BJ (cell line): ENCODE results near the gene WDR38. TPM values are rescaled to one million over a fixed set of nuclear protein-coding genes. Genes with fewer than 3 reads are reported as not detected.

Experiments used
- CTCF ChIA-PET: fragments of 350-600 bp; formaldehyde crosslinking; extraction: SDS; loops from one replicate; lab custom pipeline; 2021; ENCODE audit warnings: antibody characterized with exemption, inconsistent platforms; lab: Yijun Ruan, JAX
- POLR2A ChIA-PET: fragments of 300-600 bp; sonication (Branson Sonifier 250); formaldehyde crosslinking; extraction: SDS; loops from one replicate; lab custom pipeline; 2021; ENCODE audit warnings: antibody characterized with exemption; lab: Charles Lee
- DNase-seq: peaks from one replicate; pipeline ENCODE4 v3.0.0-alpha.2; 2011; ENCODE audit warnings: low read depth
- H3K27me3 ChIP-seq: 2 replicates; pipeline ENCODE4 v1.6.0; 2011; ENCODE audit warnings: low read length; ENCODE audit not compliant: control insufficient read depth, insufficient read depth
- H3K36me3 ChIP-seq: 2 replicates; pipeline ENCODE4 v1.5.1; 2011; ENCODE audit warnings: low read length; ENCODE audit not compliant: control insufficient read depth, insufficient read depth
- H3K4me3 ChIP-seq: 2 replicates; pipeline ENCODE4 v1.5.1; 2011; ENCODE audit warnings: low read depth, mild to moderate bottlenecking, control low read depth, low read length
- polyA plus RNA-seq: library from polyadenylated mRNA; depleted of rRNA; stranded (reverse); fragments of >200 nt; gene quantifications from 2 replicates; pipeline ENCODE4 v1.2.3, GENCODE V29; 2011
- TF ChIP-seq, protein P1 (sequence below): IDR thresholded peaks from 2 replicates; pipeline ENCODE4 v1.5.1; 2011; ENCODE audit warnings: low read depth, mild to moderate bottlenecking, control low read depth, inconsistent platforms, low read length, moderate library complexity; ENCODE audit not compliant: insufficient read depth

Gene WDR38
- polyA plus RNA-seq, 1 experiment = not detected

DNA sequence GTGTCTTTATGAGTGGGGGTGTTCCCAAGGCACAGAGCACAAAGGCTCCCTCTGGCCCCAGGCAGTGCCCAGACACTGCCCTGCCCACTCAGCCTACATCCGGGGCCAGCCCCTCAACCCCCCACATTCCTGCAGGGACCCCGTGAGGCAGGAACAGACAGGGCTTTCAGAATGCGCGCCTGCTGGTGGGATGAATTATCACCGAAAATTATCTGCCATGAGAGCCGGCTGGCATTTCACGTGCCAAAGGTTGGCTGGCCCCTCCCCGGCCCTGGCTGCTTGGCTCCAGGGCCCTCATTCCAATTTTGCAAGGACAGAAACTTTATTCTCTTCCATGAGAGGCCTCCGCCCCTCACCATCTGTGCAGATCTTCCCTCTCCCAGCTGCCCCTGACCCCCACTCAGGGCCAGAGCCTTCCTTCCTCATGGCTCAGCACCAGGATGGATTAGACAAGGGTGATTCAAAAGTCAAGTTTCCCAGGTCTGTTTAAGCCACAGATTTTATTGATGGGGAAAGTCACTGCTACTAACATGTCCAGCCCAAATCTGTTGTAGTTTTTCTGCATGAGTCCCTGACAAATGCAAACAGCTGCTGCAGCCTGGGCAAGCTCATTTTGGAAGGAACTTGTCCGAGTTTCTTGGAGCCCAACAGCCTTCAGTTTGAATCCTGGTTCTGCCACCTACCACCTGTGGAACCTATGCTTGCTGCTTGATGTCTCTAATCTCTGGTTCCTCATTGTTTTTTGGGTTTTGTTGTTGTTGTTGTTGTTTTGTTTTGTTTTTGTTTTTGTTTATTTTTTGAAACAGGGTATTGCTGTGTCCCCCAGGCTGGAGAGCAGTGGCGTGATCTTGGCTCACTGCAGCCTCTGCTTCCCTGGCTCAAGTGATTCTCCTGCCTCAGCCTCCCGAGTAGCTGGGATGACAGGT is 32.3 kb upstream of the WDR38 start:
- DNase-seq = no peak
- CTCF ChIA-PET = interaction anchor here (1.3 kb wide), 1 partner anchor 19 kb away, joined by 3 read pairs; no protein-coding TSS in a partner anchor
- TF ChIP-seq, protein P1, sequence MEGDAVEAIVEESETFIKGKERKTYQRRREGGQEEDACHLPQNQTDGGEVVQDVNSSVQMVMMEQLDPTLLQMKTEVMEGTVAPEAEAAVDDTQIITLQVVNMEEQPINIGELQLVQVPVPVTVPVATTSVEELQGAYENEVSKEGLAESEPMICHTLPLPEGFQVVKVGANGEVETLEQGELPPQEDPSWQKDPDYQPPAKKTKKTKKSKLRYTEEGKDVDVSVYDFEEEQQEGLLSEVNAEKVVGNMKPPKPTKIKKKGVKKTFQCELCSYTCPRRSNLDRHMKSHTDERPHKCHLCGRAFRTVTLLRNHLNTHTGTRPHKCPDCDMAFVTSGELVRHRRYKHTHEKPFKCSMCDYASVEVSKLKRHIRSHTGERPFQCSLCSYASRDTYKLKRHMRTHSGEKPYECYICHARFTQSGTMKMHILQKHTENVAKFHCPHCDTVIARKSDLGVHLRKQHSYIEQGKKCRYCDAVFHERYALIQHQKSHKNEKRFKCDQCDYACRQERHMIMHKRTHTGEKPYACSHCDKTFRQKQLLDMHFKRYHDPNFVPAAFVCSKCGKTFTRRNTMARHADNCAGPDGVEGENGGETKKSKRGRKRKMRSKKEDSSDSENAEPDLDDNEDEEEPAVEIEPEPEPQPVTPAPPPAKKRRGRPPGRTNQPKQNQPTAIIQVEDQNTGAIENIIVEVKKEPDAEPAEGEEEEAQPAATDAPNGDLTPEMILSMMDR = no peak

DNA sequence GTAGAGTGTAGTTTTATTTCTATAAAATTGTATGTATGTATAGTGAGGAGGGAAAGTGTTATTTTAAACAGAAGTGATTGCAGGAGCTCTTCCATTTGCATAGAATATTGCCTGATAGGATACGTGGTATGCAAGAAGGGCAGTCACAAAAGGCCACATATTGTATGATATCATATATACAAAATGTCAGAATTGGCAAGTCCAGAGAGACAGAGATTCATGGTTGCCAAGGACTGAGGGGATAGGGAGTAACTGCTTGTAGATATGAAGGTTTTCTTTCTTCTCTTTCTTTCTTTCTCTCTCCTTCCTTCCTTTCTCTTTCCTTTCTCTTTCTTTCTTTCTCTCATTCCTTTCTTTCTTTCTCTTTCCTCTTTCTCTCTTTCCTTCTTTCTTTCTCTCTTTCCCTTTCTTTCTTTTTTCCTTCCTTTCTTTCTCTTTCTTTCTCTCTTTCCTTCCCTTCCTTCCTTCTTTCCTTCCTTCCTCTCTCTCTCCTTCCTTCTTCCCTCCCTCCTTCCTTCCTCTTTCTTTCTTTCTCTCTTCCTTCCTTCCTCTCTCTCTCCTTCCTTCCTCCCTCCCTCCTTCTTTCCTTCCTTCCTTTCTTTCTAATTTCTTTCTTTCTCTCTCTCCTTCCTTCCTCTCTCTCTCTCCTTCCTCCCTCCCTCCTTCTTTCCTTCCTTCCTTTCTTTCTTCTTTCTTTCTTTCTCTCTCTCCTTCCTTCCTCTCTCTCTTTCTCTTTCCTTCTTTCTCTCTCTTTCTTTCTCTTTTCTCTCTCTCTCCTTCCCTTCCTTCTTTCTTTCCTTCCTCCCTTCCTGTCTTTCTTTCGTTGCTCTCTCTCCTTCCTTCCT is 24.5 kb upstream of the WDR38 start:
- Histone ChIP-seq H3K27me3 (0 out of 2 replicates have a peak, but pooled peaks cover 2% of the 10 kb centered on the region), H3K4me3 (no peak overlapping the region), H3K36me3 (no peaks in the 10 kb centered on the region)
- TF ChIP-seq, protein P1 = no peak
- no peak for DNase-seq
- POLR2A ChIA-PET = no interaction called here
- CTCF ChIA-PET = interaction anchor here (1.1 to 36.1 kb wide), 3 partner anchors 24 to 53 kb away, joined by 4 to 1161 read pairs (median 6); partner anchors contain the start of genes NR6A1 and OLFML2A

More for the DNA sequence above, 32.3 kb upstream of the WDR38 start:
- POLR2A ChIA-PET = no interaction called here
- Histone ChIP-seq H3K36me3 (no peaks in the 10 kb centered on the region), H3K4me3 (no peak overlapping the region), H3K27me3 (no peaks in the 10 kb centered on the region)

DNA sequence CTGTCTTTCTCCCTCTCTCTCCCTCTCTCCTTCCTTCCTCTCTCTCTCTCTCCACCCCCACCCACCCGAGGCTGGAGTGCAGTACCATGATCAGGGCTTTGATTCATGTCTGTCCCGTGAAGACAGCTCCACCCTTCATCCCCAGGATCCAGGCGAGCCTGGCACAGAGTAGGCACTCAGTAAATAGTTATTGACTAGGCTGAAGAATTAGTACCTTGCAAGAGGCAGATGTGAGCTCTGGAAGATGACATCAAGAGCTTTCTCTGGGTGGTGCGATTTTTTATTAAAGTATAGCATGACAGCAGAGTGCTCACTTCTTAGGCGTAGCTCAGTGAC is 24.0 kb upstream of the WDR38 start:
- Histone ChIP-seq H3K27me3 (0 out of 2 replicates have a peak, but pooled peaks cover 2% of the 10 kb centered on the region), H3K4me3 (no peak overlapping the region), H3K36me3 (no peaks in the 10 kb centered on the region)
- no peak for DNase-seq
- POLR2A ChIA-PET = no interaction called here
- TF ChIP-seq, protein P1 = no peak
- CTCF ChIA-PET = interaction anchor here (1.1 to 36.1 kb wide), 2 partner anchors 23 to 53 kb away, joined by 6 to 1161 read pairs; partner anchors contain the start of genes NR6A1 and OLFML2A

DNA sequence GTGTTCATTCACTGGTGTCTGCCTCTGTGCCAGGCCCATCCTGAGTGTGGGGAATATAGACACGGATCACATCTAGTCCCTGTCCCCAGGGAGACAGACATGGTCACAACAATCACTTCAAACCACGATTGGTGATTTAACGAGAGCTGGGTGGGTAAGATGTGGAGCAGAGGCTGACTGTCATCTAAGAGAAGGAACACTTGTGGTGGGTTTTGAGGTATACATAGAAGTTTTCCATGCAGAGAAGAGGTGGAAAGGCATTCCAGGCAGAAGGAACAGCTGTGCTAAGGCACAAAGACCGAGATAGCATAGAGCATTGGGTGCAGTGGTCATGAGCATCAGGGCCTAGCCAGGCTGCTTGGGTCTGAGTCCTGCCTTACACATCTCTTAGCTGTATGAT is 22.7 kb upstream of the WDR38 start:
- TF ChIP-seq, protein P1 = no peak
- no peak overlapping the region for H3K4me3 ChIP-seq
- H3K27me3 ChIP-seq = 0 out of 2 replicates have a peak, but pooled peaks cover 2% of the 10 kb centered on the region
- ChIA-PET POLR2A (no interaction called here), CTCF (interaction anchor here (3.0 to 36.1 kb wide), 3 partner anchors 11 to 54 kb away, joined by 18 to 1161 read pairs (median 236); partner anchors contain the start of genes NR6A1, OLFML2A and WDR38)
- no peak for DNase-seq
- no peaks in the 10 kb centered on the region for H3K36me3 ChIP-seq
